HL-60 (cell line): ENCODE results near the gene DDX17.

Experiments
- DNase-seq, 2 experiments: peaks; one replicate each; pipeline ENCODE4 v3.0.0-alpha.2; 2010 to 2020; ENCODE audit warnings: low read depth in 1 of 2, low spot score in 1 of 2
- H3K27ac ChIP-seq: fragments of 250-450 bp; sonication (Bioruptor Pico); replicated peaks from 2 replicates; pipeline ENCODE4 v1.5.1; 2020; ENCODE audit warnings: mild to moderate bottlenecking, moderate library complexity
- H3K27me3 ChIP-seq: fragments of 250-450 bp; sonication (Bioruptor Pico); 2 replicates; pipeline ENCODE4 v1.5.1; 2021; ENCODE audit warnings: mild to moderate bottlenecking, moderate library complexity; ENCODE audit not compliant: insufficient read depth, poor library complexity, severe bottlenecking
- H3K4me3 ChIP-seq: replicated peaks from 2 replicates; pipeline ENCODE4 v1.5.1; 2011; ENCODE audit warnings: mild to moderate bottlenecking, control low read depth, low read length; ENCODE audit not compliant: insufficient read depth
- GABPA ChIP-seq: IDR thresholded peaks from 2 replicates; pipeline ENCODE4 v1.6.1; 2012; ENCODE audit warnings: low read depth
- POLR2AphosphoS5 ChIP-seq: IDR thresholded peaks from 2 replicates; pipeline ENCODE4 v1.6.1; 2012; ENCODE audit warnings: low read depth
- SPI1 ChIP-seq: IDR thresholded peaks from 2 replicates; pipeline ENCODE4 v1.6.1; 2012; ENCODE audit warnings: low read depth, mild to moderate bottlenecking, borderline replicate concordance
- TF ChIP-seq, protein P1 (sequence below): IDR thresholded peaks from one replicate; pipeline ENCODE4 v1.5.1; 2011; ENCODE audit warnings: low read length, control low read depth, inconsistent platforms; ENCODE audit not compliant: insufficient read depth
- TF ChIP-seq, protein P2 (sequence below): IDR thresholded peaks from 2 replicates; pipeline ENCODE4 v1.6.1; 2012; ENCODE audit warnings: low read depth; ENCODE audit not compliant: insufficient replicate concordance

Gene DDX17

DNA sequence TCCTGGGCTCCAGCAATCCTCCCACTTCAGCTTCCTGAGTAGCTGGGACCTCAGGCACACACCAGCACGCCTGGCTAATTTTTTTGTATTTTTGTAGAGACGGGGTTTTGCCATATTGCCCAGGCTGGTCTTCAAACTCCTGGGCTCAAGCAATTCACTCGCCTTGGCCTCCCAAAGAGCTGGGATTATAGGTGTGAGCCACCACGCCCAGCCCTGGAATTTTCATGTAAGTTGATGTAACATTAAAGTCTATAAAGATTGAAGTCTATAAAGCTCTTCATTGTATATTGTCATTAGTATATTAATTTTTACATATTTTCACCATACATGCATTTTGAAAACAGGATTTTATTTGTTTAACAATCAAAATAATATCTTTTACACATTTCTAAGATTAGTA is 12.5 kb upstream of the DDX17 start:
- Histone ChIP-seq H3K27ac (no peak overlapping the region), H3K27me3 (no peaks in the 10 kb centered on the region), H3K4me3 (no peak overlapping the region)
- TF ChIP-seq GABPA (no peak), POLR2AphosphoS5 (no peak), SPI1 (no peak)
- TF ChIP-seq, protein P1, sequence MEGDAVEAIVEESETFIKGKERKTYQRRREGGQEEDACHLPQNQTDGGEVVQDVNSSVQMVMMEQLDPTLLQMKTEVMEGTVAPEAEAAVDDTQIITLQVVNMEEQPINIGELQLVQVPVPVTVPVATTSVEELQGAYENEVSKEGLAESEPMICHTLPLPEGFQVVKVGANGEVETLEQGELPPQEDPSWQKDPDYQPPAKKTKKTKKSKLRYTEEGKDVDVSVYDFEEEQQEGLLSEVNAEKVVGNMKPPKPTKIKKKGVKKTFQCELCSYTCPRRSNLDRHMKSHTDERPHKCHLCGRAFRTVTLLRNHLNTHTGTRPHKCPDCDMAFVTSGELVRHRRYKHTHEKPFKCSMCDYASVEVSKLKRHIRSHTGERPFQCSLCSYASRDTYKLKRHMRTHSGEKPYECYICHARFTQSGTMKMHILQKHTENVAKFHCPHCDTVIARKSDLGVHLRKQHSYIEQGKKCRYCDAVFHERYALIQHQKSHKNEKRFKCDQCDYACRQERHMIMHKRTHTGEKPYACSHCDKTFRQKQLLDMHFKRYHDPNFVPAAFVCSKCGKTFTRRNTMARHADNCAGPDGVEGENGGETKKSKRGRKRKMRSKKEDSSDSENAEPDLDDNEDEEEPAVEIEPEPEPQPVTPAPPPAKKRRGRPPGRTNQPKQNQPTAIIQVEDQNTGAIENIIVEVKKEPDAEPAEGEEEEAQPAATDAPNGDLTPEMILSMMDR = no peak
- TF ChIP-seq, protein P2, sequence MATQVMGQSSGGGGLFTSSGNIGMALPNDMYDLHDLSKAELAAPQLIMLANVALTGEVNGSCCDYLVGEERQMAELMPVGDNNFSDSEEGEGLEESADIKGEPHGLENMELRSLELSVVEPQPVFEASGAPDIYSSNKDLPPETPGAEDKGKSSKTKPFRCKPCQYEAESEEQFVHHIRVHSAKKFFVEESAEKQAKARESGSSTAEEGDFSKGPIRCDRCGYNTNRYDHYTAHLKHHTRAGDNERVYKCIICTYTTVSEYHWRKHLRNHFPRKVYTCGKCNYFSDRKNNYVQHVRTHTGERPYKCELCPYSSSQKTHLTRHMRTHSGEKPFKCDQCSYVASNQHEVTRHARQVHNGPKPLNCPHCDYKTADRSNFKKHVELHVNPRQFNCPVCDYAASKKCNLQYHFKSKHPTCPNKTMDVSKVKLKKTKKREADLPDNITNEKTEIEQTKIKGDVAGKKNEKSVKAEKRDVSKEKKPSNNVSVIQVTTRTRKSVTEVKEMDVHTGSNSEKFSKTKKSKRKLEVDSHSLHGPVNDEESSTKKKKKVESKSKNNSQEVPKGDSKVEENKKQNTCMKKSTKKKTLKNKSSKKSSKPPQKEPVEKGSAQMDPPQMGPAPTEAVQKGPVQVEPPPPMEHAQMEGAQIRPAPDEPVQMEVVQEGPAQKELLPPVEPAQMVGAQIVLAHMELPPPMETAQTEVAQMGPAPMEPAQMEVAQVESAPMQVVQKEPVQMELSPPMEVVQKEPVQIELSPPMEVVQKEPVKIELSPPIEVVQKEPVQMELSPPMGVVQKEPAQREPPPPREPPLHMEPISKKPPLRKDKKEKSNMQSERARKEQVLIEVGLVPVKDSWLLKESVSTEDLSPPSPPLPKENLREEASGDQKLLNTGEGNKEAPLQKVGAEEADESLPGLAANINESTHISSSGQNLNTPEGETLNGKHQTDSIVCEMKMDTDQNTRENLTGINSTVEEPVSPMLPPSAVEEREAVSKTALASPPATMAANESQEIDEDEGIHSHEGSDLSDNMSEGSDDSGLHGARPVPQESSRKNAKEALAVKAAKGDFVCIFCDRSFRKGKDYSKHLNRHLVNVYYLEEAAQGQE = no peak
- DNase-seq = no peak

DNA sequence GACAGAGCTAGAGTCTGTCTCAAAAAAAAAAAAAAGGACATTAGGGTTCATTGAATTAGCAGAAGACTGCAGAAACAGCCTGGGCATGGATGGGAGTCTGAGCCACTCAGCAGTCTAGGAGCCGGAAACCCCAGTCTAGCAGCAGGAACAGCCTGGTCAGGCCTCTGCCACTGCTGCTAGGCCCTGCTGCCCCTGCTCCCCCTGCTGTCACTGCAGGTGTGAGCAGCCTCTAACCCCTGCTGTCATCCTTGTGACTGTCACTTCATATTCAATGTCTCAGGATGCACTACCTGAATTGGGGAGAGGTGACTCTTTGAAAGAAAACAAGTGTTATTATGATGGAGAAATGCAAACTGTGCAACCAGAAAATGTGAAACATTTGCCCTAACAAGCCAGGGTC is 7.0 kb upstream of the DDX17 start:
- no peak overlapping the region for H3K27ac ChIP-seq
- no peaks in the 10 kb centered on the region for H3K27me3 ChIP-seq
- DNase-seq = peak in 1 of 2 experiments; percentile 10
- no peak overlapping the region for H3K4me3 ChIP-seq
- TF ChIP-seq POLR2AphosphoS5 (no peak), GABPA (no peak), SPI1 (no peak)
- TF ChIP-seq, protein P1 = no peak
- TF ChIP-seq, protein P2 = no peak

DNA sequence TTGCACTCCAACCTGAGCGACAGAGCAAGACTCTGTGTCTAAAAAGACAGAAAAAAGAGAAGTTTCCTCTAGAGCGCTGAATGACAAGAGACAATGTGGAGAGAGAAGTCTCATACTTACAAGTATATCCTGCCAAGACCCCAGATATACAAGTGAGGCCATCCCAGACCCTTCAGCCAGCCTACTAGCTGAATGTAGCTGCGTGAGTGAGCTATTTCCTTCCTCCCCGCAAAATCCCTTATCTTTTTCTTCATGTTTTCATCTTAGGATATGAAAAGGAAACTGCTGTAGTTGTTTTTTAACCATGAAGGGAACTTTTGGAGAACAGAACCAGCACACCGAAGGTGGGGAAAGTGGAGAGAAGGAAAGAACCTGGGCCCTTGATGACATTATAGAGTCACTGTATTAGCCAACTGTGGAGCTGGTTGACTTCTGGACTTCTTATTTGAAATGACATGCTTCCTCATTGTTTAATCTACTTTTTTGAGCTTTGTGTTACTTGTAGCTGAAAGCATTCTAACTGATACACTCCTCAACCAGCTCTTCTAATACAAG is 4.4 kb upstream of the DDX17 start:
- TF ChIP-seq, protein P2 = no peak
- peak in 1 of 2 experiments; percentile 16 for DNase-seq
- Histone ChIP-seq H3K4me3 (no peak overlapping the region), H3K27me3 (no peaks in the 10 kb centered on the region), H3K27ac (no peak overlapping the region)
